Activated naive CD8-positive, alpha-beta T cell treated with anti-CD3 and anti-CD28 coated beads, Interleukin-2, amount 10 ng/mL, durations not matched to agents 7 days and 5 days (primary cell): ENCODE data around the gene DLX5. TPM values are rescaled to one million over a fixed set of nuclear protein-coding genes. Genes with fewer than 3 reads are reported as not detected.

Source experiments
- ATAC-seq: fragments of 150-1000 bp; cut with Tn5 transposase; one replicate; pipeline ENCODE4 v1.10.0; 2021; ENCODE audit warnings: low read depth, moderate library complexity
- POLR2A ChIA-PET: fragments of 350-600 bp; sonication (Branson Sonifier 250); formaldehyde crosslinking; loops from one replicate; lab custom pipeline; 2021; ENCODE audit warnings: antibody characterized with exemption; lab: Charles Lee
- DNase-seq: peaks from one replicate; pipeline ENCODE4 v3.0.0; 2021
- H3K27ac Mint-ChIP-seq: one replicate; pipeline ENCODE4 v1.8.0; 2022; ENCODE audit warnings: mild to moderate bottlenecking, mixed read lengths
- H3K27me3 Mint-ChIP-seq: one replicate; pipeline ENCODE4 v1.8.0; 2022; ENCODE audit warnings: mild to moderate bottlenecking, moderate library complexity, mixed read lengths
- H3K36me3 Mint-ChIP-seq: one replicate; pipeline ENCODE4 v1.8.0; 2021; ENCODE audit warnings: mild to moderate bottlenecking, mixed read lengths
- H3K4me1 Mint-ChIP-seq: one replicate; pipeline ENCODE4 v1.8.0; 2021; ENCODE audit warnings: mixed read lengths
- H3K4me3 Mint-ChIP-seq: one replicate; pipeline ENCODE4 v1.8.0; 2022; ENCODE audit warnings: mild to moderate bottlenecking, moderate library complexity, mixed read lengths
- H3K9me3 Mint-ChIP-seq: one replicate; pipeline ENCODE4 v1.8.0; 2021; ENCODE audit warnings: mixed read lengths
- total RNA-seq, 2 experiments: library from RNA; stranded (reverse); gene quantifications; one replicate each; pipeline ENCODE4 v1.2.3, GENCODE V29; 2021

The DLX5 gene
- total RNA-seq, 2 experiments from 2014 or later: not detected

- ATAC-seq (no peak), DNase-seq (peak; percentile 38)
- Mint-ChIP-seq H3K27ac (peak overlapping the region; percentile 74), H3K4me1 (peaks cover 29% of the 10 kb centered on the region), H3K27me3 (peaks cover 94% of the 10 kb centered on the region), H3K4me3 (peak overlapping the region; percentile 3), H3K9me3 (peaks cover 9% of the 10 kb centered on the region), H3K36me3 (peaks cover 2% of the 10 kb centered on the region)
- POLR2A ChIA-PET: no interaction called here
Observed at GRCh38 chr7:97022491-97023306, 1.9 kb downstream of the DLX5 start.

GRCh38 chr7:97021747-97022490, 2.7 kb downstream of the DLX5 start:
- DNase-seq: peak; percentile 44
- H3K4me1 Mint-ChIP-seq: peaks cover 28% of the 10 kb centered on the region
- ATAC-seq: no peak
- peak overlapping the region; percentile 3 for H3K4me3 Mint-ChIP-seq
- H3K9me3 Mint-ChIP-seq: peaks cover 10% of the 10 kb centered on the region
- H3K27ac Mint-ChIP-seq: peak overlapping the region; percentile 74
- POLR2A ChIA-PET: no interaction called here
- peaks cover 2% of the 10 kb centered on the region for H3K36me3 Mint-ChIP-seq
- H3K27me3 Mint-ChIP-seq: peaks cover 94% of the 10 kb centered on the region

- Mint-ChIP-seq H3K4me3 (no peak overlapping the region), H3K36me3 (peaks cover 2% of the 10 kb centered on the region), H3K27ac (no peak overlapping the region), H3K9me3 (peaks cover 11% of the 10 kb centered on the region), H3K27me3 (peaks cover 94% of the 10 kb centered on the region), H3K4me1 (peaks cover 26% of the 10 kb centered on the region)
- POLR2A ChIA-PET: no interaction called here
- DNase-seq: peak; percentile 38
- no peak for ATAC-seq
Observed at GRCh38 chr7:97020996-97021746, 3.5 kb downstream of the DLX5 start.

GRCh38 chr7:97020601-97020995, 4.0 kb downstream of the DLX5 start:
- DNase-seq (no peak), ATAC-seq (no peak)
- H3K4me1 Mint-ChIP-seq: peaks cover 25% of the 10 kb centered on the region
- peaks cover 94% of the 10 kb centered on the region for H3K27me3 Mint-ChIP-seq
- peaks cover 11% of the 10 kb centered on the region for H3K9me3 Mint-ChIP-seq
- POLR2A ChIA-PET: no interaction called here
- peak overlapping the region; percentile 5 for H3K27ac Mint-ChIP-seq
- peaks cover 2% of the 10 kb centered on the region for H3K36me3 Mint-ChIP-seq
- H3K4me3 Mint-ChIP-seq: no peak overlapping the region

GRCh38 chr7:97019710-97020225, 4.9 kb downstream of the DLX5 start:
- no peak for DNase-seq
- H3K4me1 Mint-ChIP-seq: peaks cover 25% of the 10 kb centered on the region
- peaks cover 2% of the 10 kb centered on the region for H3K36me3 Mint-ChIP-seq
- no peak overlapping the region for H3K4me3 Mint-ChIP-seq
- POLR2A ChIA-PET: no interaction called here
- H3K27ac Mint-ChIP-seq: no peak overlapping the region
- H3K27me3 Mint-ChIP-seq: peaks cover 94% of the 10 kb centered on the region
- no peak for ATAC-seq
- peaks cover 11% of the 10 kb centered on the region for H3K9me3 Mint-ChIP-seq

- Mint-ChIP-seq H3K27ac (no peak overlapping the region), H3K27me3 (peaks cover 94% of the 10 kb centered on the region), H3K4me1 (peaks cover 19% of the 10 kb centered on the region), H3K36me3 (peaks cover 2% of the 10 kb centered on the region), H3K4me3 (no peak overlapping the region), H3K9me3 (peaks cover 10% of the 10 kb centered on the region)
- no peak for ATAC-seq
- no peak for DNase-seq
- POLR2A ChIA-PET: no interaction called here
Observed at GRCh38 chr7:97018791-97019531, 5.7 kb downstream of the DLX5 start.

GRCh38 chr7:97018126-97018601, 6.5 kb downstream of the DLX5 start:
- ATAC-seq: no peak
- H3K4me1 Mint-ChIP-seq: peaks cover 16% of the 10 kb centered on the region
- peaks cover 2% of the 10 kb centered on the region for H3K36me3 Mint-ChIP-seq
- H3K4me3 Mint-ChIP-seq: no peak overlapping the region
- peaks cover 10% of the 10 kb centered on the region for H3K9me3 Mint-ChIP-seq
- no peak overlapping the region for H3K27ac Mint-ChIP-seq
- peak; percentile 26 for DNase-seq
- peaks cover 94% of the 10 kb centered on the region for H3K27me3 Mint-ChIP-seq
- POLR2A ChIA-PET: no interaction called here

GRCh38 chr7:97017192-97018125, 7.2 kb downstream of the DLX5 start:
- H3K27ac Mint-ChIP-seq: peak overlapping the region; percentile 73
- no peak for ATAC-seq
- H3K9me3 Mint-ChIP-seq: peaks cover 9% of the 10 kb centered on the region
- peaks cover 2% of the 10 kb centered on the region for H3K36me3 Mint-ChIP-seq
- peaks cover 10% of the 10 kb centered on the region for H3K4me1 Mint-ChIP-seq
- no peak for DNase-seq
- H3K27me3 Mint-ChIP-seq: peaks cover 94% of the 10 kb centered on the region
- no peak overlapping the region for H3K4me3 Mint-ChIP-seq
- POLR2A ChIA-PET: no interaction called here

GRCh38 chr7:97016381-97017191, 8.0 kb downstream of the DLX5 start:
- DNase-seq: peak; percentile 32
- Mint-ChIP-seq H3K36me3 (no peaks in the 10 kb centered on the region), H3K4me3 (no peak overlapping the region), H3K9me3 (peaks cover 3% of the 10 kb centered on the region), H3K27ac (no peak overlapping the region), H3K4me1 (peaks cover 4% of the 10 kb centered on the region), H3K27me3 (peaks cover 93% of the 10 kb centered on the region)
- POLR2A ChIA-PET: no interaction called here
- ATAC-seq: no peak

- Mint-ChIP-seq H3K9me3 (peaks cover 3% of the 10 kb centered on the region), H3K27me3 (peaks cover 97% of the 10 kb centered on the region), H3K36me3 (peaks cover 1% of the 10 kb centered on the region), H3K4me1 (peaks cover 4% of the 10 kb centered on the region), H3K4me3 (no peak overlapping the region), H3K27ac (no peak overlapping the region)
- POLR2A ChIA-PET: no interaction called here
- ATAC-seq (no peak), DNase-seq (no peak)
Observed at GRCh38 chr7:97015756-97016380, 8.8 kb downstream of the DLX5 start.

- Mint-ChIP-seq H3K4me3 (no peak overlapping the region), H3K36me3 (peaks cover 1% of the 10 kb centered on the region), H3K27me3 (peaks cover 95% of the 10 kb centered on the region), H3K9me3 (peaks cover 3% of the 10 kb centered on the region), H3K4me1 (peaks cover 4% of the 10 kb centered on the region), H3K27ac (no peak overlapping the region)
- ATAC-seq (no peak), DNase-seq (no peak)
- POLR2A ChIA-PET: no interaction called here
Observed at GRCh38 chr7:97015279-97015678, 9.4 kb downstream of the DLX5 start.
